Activated CD4-positive, alpha-beta T cell treated with anti-CD3 and anti-CD28 coated beads for 1 hour (primary cell): ENCODE results near the gene ETS1.

Experiments used
- DNase-seq: peaks from one replicate; pipeline ENCODE4 v3.0.0-alpha.2; 2020

Gene ETS1

DNA sequence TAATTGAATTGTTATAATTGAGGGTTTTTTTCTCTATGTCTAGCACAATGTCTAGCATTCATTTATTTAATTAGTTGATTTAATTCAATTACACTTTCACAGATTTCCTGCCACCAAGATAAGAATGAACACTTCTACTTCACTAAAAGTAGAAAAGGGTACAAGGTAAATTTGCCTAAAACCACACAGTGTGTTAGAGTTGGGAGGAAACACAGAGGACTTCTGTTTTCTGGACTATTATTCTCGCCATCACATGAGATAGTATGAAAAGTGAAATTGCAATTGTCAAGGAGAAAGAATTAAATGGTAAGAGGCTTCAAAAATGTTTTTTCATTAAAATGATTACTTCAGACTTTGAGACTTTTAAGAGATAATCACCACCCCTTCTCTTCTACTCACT lies 109.5 kb downstream of the ETS1 start:
- no peak for DNase-seq

DNA sequence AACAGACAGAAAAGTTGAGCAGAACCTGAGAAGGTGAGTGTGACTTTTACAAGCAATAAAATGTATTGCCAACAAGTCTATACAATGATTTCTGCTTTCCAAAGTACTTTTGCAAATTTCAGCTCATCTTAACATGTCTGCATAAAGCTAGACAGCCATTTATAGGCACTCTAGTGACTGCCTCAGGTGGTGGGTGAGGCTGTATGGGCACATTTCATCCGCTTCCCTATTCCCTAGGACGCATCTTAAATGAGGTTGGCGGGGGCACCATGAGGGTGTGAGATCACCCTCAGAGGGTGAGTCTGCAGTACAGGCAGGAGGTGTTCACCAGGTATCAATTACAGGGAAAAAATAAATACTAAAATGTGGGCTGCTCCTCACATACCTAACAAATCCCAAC lies 110.1 kb downstream of the ETS1 start:
- no peak for DNase-seq

DNA sequence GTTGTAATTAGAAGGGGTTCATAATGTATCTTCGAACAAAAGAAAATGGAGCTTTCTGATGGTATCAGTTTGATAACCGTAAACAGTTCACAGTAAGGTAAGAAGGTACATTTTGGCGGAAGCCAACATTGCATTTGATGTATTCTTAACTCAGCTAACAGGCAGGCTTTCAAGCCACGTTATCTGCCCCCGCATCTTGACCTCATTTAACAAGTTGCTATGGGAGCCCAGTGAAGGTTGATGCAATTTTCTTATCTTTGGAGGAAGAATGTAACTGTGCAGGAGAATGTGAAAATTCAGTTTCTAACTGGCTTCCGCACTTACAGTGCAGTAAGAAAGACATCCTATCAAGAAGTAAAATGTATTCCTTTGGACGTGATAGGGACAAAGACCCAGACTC lies 110.6 kb downstream of the ETS1 start:
- peak; percentile 58 for DNase-seq

DNA sequence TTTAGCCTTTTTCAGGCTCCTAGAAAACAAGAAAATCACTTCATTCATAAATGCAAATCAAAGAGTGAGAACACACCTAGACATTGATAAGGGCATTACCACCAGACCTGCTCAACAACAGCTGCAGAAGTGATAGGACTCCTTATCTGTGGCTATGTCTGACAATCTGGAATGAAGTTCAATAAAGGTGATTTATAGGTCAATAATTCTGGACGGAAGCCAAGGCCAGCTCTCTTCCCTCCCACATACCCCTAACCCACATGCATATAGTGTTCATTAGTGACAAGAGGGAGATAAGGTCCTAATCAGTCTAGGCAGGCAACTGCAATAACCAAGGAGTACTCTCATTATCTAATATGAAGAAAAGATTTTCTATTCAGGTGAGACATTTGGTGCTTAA lies 111.3 kb downstream of the ETS1 start:
- no peak for DNase-seq

DNA sequence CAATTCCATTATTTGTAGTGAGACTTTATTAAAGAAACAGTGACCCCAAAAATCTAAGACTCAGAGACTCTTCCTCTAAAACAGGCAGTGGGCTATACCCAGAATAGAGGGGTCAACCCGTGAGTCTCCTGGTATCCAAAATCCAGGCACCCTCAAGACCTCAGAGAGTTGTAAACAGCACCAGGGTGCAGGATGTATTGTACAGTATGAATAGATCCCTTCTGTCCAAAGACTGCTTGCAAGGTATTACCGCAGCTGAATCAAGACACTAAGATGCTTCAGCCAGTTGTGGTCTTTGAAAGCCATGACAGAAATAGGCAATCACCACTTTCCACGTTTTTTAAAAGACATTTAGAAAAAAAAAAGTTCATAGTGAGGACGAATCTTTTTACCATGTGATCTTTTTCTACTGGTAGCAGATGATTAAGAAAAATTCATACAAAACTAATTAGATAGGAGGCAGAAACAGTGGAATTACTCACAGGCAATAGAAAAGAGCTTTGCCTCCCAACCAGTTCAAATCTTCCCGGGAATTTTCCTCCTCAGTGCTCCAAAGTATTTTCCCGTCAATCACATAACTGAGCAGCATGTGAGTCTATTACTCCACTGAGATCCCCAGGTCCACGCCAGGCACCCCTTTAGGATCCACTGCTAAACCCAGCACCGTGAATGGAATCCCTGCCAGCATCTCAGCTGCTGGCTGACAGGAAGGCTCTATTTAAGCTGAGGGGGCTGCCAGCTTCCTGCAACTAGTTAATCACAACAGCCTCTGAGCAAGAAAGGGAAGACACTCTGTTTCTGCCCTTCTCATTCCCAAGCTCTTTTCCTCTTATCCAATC lies 113.1 kb downstream of the ETS1 start:
- DNase-seq: no peak

DNA sequence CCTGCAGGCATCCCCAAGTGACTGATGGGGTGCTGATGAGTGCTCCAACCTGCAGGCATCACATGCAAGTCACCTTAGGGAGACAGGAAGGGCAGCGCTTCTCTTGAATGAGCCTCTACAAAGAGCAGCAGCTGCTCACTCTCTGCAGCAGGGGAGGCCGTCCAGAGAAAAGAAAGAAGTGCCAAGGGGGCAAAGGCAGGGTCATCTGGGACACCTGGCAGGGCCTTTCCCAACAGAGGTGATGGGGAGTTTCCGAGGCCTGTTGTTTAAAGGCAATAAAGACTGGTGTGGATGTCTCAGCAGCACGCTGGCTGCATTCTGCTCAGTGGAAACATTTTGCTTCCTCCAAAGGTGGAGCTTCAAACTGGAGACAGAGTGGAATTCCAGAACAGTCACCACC lies 113.7 kb downstream of the ETS1 start:
- DNase-seq: no peak

DNA sequence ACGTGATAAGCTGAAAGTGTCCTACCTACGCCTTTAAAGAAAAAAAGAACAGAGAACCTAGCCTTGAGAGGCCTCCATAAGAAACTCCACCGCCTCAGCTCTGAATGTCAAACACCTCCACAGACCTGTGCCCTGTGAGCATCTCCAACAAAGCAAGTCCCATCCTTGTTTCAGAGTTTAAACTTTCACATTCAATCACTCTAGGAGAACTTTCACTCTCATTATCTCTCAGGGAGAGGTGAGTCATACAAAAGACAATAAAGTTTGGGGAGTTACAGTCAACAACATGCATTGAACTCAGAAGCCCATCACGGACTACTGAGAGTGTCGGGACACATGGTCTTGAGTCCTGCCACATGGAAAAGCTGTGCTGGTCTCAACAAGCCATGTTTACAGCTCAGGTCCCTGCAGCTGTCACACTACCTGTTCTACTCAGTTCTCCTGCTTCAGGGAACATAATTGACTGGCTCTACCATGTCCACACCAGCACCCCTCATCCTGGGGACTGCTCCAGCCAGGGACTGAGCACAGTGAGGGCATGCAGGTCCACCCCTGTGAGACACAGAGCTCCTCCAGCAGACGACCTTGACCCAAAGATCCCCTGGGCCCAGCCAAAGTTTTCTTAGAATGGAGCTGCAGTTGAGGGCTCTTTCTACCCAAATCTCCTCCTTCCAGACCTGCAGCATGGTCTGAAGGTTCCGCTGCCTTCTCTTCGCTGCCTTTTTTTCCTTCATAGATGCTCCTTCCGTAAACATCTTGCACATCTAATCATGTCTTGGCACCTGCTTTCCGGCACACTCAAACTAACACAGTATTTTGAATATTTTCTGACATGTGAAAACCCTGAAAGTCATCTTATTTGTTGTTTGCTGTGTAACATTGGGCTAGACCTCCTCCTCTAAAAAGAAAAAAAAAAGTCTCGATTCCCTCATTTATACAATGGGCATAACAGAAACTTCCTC lies 114.9 kb downstream of the ETS1 start:
- no peak for DNase-seq

DNA sequence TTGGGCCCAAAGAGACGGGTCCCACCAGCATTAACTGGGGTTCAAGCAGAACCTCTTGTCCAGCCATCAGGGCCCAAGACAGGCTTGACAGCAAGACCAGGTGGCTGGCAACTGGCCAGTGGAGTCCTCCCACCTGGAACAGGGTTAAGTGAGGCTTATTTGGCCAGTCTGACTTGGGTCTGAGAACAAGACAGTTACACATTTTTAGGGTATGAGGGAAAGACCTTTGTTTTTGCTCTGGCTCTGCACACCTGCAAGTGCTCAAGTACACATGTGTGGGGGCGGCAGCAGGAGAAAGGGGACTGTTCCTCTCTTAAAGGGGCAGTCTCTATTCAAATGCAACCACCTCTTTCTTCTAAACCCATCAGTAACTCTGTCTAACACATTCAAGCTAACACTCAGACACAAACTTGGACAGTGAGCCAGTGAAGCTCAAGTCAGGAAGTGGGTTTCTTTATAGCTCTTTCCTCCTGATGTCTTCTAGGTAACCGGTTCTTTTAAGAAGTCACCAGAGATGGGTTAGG lies 116.2 kb downstream of the ETS1 start:
- DNase-seq: no peak

DNA sequence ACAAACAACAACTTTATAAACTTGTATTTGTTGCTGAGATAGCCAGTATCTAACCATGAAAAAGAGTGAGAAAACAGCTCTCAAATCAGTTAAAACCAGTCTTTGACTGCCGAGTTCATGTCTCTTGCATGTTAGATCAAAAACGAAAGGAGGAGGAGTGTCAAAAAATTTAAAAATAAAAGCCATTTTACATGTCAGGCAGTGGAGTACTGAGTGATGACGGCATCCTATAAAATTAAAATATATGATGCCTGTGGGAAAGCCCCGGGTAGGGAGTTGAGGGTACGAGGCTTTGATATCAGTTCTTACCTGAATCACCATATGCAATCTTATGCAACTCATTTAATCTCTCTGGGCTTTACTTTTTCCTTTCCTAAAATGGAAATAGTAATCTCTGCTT lies 117.3 kb downstream of the ETS1 start:
- no peak for DNase-seq

DNA sequence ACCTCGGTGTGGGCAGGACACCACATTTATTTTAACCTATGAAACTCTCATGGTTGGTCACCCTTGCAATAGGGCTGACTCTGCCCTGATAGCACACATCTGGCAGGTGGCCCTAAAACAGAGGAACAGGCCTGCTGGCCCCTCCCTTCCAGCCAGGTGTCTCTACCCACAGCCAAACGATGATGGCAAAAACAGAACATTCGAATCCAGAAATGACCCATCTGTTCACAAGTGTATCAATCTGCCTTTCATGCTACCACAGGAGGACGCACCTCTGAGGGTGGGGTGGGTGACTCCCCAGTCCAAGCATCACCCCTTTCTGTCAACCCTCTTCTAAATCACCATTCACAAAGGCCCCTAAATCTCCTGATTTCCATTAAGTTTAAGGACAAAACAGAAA lies 118.1 kb downstream of the ETS1 start:
- DNase-seq: no peak

DNA sequence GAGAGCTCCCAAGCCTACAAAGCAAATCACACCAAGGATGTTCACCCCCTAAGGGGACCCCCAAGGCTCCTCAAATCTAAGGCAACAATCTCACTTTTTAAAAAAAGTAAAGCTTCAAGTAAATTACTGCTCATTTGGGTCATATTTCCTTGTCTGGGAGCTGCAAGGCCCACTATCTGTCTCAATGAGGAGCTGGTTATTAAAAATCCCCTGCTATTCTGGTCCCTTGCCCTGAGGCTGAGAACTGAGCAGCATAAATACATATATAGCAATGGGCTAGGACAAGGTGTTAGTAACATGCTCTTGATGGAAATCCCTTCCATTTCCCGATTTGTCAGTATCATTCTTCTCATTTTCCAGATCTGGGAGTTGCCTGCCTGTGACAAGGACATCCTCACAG lies 119.2 kb downstream of the ETS1 start:
- no peak for DNase-seq

DNA sequence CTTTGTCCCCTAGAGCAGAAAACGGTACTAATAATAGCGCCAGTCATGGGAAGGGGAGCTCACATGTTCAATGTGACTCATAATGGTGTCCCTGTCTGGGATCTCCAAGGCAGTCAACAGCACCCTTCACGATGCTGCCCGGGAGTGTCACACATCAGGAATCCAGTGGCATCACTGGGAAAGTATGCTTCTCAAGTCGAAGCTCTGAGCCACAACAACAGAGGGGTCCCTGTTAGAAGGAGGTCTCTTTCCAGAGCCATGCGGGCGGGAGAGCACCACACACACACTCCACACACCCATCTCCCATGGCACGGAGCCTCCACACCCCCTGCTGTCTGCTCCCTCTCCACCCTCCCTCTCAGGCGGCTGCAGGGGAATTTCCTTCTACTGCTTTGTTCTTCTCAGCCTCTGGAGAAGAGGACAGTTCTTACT lies 119.7 kb downstream of the ETS1 start:
- no peak for DNase-seq

DNA sequence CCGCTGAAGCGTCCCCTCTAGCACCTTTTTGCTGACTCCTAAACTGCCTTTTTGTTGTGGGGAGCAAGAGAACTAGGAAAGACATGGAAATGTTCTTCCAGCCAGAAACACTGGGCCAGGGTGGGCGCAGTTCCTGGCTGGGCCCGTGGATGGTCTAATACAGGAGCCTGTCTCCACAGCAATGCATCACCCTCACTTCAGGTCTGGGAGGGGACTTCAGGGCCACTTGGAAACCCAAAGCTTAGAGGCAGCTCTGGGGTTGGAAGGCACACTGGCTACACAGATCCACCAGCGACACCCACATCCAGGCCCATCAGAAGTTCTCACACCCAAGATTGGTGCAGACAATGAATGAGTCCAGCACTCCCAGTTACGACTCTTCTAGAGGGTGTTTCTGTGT lies 120.3 kb downstream of the ETS1 start:
- DNase-seq: no peak

DNA sequence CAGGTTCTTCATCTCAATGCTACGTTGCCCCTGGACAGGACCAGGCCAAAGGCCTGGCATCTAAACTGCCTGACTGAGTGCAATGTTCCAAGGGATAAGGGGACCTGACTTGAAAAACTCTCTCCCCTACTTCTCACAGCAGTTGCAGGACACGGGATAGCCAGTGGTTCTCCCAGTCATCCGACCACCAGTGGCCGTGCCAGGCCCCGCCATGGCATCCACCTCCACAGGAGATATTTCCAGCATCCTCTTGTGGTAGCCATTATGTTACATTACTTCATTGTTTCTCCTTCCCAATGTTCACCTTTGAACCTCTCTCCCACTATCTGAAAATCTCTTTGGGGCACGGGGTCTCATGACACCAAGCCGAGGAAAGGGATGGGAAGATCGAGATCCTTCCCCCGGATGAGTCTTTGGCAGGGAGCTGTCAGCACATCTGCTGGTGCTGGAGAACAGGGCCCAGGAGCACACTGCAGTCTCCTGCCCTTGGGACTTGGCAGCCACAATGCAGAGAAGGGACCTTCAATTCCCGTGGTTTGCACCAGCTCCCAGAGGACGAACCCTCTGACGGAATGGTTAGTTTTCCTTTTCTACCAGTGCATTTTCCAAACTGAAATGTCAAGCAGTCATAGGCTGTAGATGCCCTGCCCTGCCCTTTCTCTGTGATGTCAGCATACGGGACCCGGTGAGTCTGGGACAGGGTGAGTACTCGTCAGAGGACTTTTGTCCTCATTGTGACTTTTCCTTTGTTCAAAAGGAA lies 121.2 kb downstream of the ETS1 start:
- DNase-seq: no peak

DNA sequence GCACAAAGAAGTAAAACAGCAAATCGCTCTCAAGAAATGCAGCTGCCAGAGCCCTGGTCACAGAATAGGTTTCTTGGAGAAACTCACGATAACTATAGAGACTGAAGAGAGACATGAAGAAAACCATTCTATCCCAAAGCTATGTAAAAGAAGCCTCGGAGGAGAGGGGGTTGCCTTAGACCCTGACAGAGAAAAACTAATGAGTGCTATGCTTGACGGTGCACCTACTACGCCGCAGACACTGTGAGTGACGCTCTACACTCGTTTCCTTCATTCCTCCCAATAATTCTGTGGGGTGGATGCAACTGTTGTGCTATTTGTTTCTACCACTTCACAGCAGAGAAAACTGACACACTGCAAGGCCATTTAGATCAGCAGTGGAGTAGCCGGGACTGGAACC lies 121.8 kb downstream of the ETS1 start:
- no peak for DNase-seq

DNA sequence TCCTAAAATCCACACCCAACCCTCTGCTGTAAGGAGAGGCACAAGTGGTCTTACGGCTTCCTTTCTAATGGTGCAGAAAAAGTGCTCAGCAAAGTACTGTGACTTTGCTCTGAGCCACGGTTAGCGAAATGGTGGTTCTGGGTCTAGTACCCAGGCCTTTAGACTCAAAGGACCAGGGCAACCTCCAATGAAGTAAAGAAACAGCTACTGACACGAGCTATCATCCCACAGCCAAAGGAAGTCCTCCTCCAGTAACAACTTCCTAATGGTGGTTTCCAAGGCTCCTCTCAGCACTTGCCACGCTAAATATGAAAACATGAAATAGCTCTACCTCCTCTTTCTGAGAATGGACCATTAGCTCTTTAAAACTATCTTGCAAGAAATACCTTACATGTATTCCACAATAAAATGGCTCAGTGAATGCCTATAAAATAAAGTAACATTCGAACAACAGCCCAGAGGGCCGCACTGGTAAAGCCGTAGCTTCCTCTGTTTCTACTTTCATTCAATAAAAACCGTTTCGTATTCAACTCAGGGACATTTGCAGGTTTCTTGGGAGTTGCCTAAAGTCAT lies 122.4 kb downstream of the ETS1 start:
- DNase-seq: no peak

DNA sequence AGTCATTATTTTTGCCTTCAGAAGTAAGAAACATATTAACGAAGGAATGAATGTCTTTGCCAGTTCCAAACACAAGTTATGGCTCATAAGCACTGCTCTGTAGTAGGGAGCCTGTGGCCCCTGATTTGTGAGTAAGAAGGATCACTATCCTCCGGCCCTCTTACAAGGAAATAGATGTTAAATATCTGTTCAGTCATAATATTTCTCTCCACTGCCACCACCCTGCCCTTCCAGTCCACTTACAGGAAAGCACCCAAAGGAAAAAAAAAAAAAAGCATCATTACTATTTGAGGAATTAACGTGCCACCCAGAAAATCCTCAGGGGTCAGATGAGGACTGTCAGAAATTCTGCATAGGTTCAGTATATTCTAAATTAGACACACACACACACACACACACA lies 123.4 kb downstream of the ETS1 start:
- DNase-seq: no peak

DNA sequence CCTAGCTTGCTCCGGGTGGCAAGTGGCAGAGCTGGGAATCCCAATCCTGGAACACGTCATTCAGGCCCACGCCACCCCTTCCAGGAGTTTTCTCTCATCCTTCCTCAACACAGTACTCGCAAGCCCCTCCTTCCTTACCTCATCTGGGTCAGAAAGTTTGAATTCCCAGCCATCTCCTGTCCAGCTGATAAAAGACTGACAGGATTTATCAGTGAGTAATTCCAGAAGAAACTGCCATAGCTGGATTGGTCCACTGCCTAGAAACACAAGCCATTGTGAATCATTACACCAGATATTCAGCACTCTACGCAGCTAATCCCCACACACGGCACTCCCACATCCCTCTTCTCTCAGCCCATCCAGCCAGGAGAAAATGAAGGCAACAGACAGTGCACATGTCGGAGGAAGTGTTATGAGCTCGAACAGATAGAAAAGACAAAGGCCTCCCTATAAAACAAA lies 124.0 kb downstream of the ETS1 start:
- no peak for DNase-seq

DNA sequence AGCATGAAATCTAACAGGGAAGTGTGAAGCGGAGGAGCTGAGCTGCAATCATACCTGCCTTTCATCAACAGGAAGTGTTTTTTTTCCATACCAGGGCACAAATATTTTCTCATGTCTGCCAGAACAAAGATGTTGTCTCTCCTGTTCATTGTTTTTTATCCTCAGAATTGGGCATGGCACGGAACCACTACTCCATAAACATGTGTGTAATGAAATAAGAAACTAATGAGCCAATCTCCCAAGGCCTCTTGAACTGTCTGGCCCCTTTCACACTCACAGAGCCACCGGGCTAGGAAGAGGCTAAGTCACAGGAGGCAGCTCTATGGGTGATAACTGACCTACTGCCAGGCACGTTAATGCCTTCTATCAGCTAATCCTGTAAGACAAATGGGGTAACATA lies 124.4 kb downstream of the ETS1 start:
- no peak for DNase-seq

DNA sequence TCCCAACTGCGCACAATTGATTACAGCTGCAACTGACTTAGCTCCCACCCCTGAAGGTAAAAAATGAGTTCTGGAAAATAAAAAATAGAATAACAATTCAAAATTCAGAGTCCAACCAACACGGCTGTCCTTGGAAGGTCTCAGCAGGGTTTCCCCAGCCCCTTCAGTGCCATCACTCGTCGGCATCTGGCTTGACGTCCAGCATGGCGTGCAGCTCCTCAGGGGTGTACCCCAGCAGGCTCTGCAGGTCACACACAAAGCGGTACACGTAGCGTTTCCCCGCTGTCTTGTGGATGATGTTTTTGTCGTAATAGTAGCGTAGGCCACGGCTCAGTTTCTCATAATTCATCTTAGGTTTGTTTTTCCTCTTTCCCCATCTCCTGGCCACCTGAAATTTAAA lies 125.2 kb downstream of the ETS1 start:
- DNase-seq: no peak

DNA sequence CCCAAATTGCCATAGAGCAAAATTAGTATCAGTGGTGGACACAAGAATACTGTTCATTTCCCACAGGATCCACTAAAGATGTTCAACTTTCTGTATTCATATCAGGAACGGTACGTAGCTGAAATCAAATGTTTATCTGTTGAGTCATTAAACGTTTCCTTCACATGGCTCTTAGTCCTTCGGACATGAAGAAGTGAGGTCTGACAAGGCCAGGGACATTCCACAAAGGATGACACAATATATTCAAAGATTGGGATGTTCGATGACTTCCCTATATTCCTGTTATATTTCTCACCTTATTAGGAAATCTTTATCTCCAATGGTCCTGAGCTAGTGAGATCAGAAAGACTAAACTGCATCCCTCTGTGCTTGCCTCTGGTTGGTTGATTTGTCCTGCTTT lies 129.0 kb downstream of the ETS1 start:
- DNase-seq: no peak

DNA sequence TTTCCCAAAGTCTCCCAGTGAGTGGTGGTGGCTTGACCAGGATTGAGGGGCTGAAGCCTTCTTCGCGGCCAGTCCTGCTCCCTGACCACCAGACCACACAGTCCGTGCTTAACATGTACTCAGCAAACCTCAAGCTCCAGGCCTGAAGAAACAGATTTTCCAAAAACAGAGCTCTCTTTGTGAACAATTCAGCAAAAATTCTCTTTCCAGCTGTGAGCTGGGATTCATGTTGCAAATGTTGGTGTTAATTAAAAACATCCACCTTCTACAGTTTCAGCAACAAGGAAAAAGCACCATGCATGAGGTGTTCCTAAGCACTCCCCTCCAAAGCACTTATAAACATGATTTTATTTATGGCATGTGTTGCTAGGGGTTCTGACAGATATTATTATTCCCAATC lies 129.5 kb downstream of the ETS1 start:
- DNase-seq: no peak
